Neural cell (in vitro differentiated cells): ENCODE data around the gene FBXO45. TPM values are rescaled to one million over a fixed set of nuclear protein-coding genes. Genes with fewer than 3 reads are reported as not detected.
"Not testable (repeated sequence)": the region's sequence is repeated elsewhere in the genome, so short reads cannot be mapped to it uniquely, and the experiment has no call there.

Source experiments
- H2AFZ ChIP-seq: fragments of 200-600, 300-800 bp; sonication (generic), shearing (Covaris generic); 2 replicates; pipeline ENCODE4 v1.6.0; 2014; ENCODE audit warnings: low read depth, mild to moderate bottlenecking, antibody characterized with exemption, low read length, moderate library complexity
- H3F3A ChIP-seq: fragments of 200-600 bp; shearing (Covaris generic); 2 replicates; pipeline ENCODE4 v1.6.1; 2016; ENCODE audit warnings: mild to moderate bottlenecking, moderate library complexity, mixed read lengths, antibody characterized with exemption, low read length; ENCODE audit not compliant: insufficient read depth, poor library complexity, severe bottlenecking
- H3K27ac ChIP-seq: fragments of 200-600, 300-800 bp; sonication (generic), shearing (Covaris generic); 2 replicates; pipeline ENCODE4 v1.5.1; 2014; ENCODE audit warnings: mild to moderate bottlenecking, low read length, moderate library complexity
- H3K27me3 ChIP-seq: fragments of 300-800, 200-600 bp; sonication (generic), shearing (Covaris generic); 2 replicates; pipeline ENCODE4 v1.6.0; 2014; ENCODE audit warnings: mild to moderate bottlenecking, low read depth, low read length, moderate library complexity; ENCODE audit not compliant: insufficient read depth
- H3K36me3 ChIP-seq: fragments of 300-800, 200-600 bp; sonication (generic), shearing (Covaris generic); 2 replicates; pipeline ENCODE4 v1.5.1; 2014; ENCODE audit warnings: mild to moderate bottlenecking, antibody characterized with exemption, low read length, moderate library complexity; ENCODE audit not compliant: insufficient read depth
- H3K4me2 ChIP-seq: fragments of 300-800, 200-600 bp; sonication (generic), shearing (Covaris generic); 2 replicates; pipeline ENCODE4 v1.6.0; 2014; ENCODE audit warnings: mild to moderate bottlenecking, low read length
- H3K4me3 ChIP-seq: fragments of 300-800, 200-600 bp; sonication (generic), shearing (Covaris generic); 2 replicates; pipeline ENCODE4 v1.5.1; 2014; ENCODE audit warnings: mild to moderate bottlenecking, low read length, moderate library complexity
- H3K79me2 ChIP-seq: fragments of 200-600 bp; shearing (Covaris generic); replicated peaks from 2 replicates; pipeline ENCODE4 v1.6.0; 2014; ENCODE audit warnings: mild to moderate bottlenecking, low read length, moderate library complexity; ENCODE audit not compliant: insufficient read depth
- H3K9ac ChIP-seq: fragments of 300-800, 200-600 bp; sonication (generic), shearing (Covaris generic); 2 replicates; pipeline ENCODE4 v1.6.1; 2016; ENCODE audit warnings: mild to moderate bottlenecking, low read length, mixed read lengths
- H3K9me2 ChIP-seq: fragments of 200-600 bp; shearing (Covaris generic); 2 replicates; pipeline ENCODE4 v1.6.1; 2016; ENCODE audit warnings: mild to moderate bottlenecking, low read length, mixed read lengths; ENCODE audit not compliant: insufficient read depth
- H3K9me3 ChIP-seq: fragments of 200-600, 300-800 bp; sonication (generic), shearing (Covaris generic); 2 replicates; pipeline ENCODE4 v1.6.1; 2016; ENCODE audit warnings: mild to moderate bottlenecking, mixed run types, low read length, moderate library complexity, mixed read lengths
- H4K20me1 ChIP-seq: fragments of 200-600 bp; shearing (Covaris generic); 2 replicates; pipeline ENCODE4 v1.6.1; 2016; ENCODE audit warnings: mild to moderate bottlenecking, mixed run types; ENCODE audit not compliant: insufficient read depth
- EP300 ChIP-seq: fragments of 450-650 bp; conservative IDR thresholded peaks from 2 replicates; pipeline ENCODE4 v1.6.1; 2014; ENCODE audit warnings: antibody characterized with exemption, mild to moderate bottlenecking, moderate library complexity; ENCODE audit not compliant: poor library complexity, severe bottlenecking
- EZH2 ChIP-seq: fragments of 200-600, 300-800 bp; shearing (Covaris generic), sonication (generic); IDR thresholded peaks from 2 replicates; pipeline ENCODE4 v1.6.1; 2014; ENCODE audit warnings: antibody characterized with exemption, low read length, borderline replicate concordance, mild to moderate bottlenecking; ENCODE audit not compliant: insufficient read depth, poor library complexity, severe bottlenecking
- MXI1 ChIP-seq: fragments of 450-650 bp; conservative IDR thresholded peaks from 2 replicates; pipeline ENCODE4 v1.6.1; 2014; ENCODE audit warnings: antibody characterized with exemption, mild to moderate bottlenecking; ENCODE audit not compliant: poor library complexity, severe bottlenecking
- POLR2AphosphoS5 ChIP-seq: IDR thresholded peaks from 2 replicates; pipeline ENCODE4 v1.6.1; 2012
- RAD21 ChIP-seq: fragments of 450-650 bp; conservative IDR thresholded peaks from 2 replicates; pipeline ENCODE4 v1.6.1; 2014; ENCODE audit warnings: antibody characterized with exemption, mild to moderate bottlenecking, moderate library complexity
- TAF1 ChIP-seq: IDR thresholded peaks from 2 replicates; pipeline ENCODE4 v1.6.1; 2012; ENCODE audit warnings: low read depth
- polyA plus RNA-seq: library from polyadenylated mRNA; depleted of rRNA; stranded (reverse); fragments of >200 nt; gene quantifications from 2 replicates; pipeline ENCODE4 v1.2.3, GENCODE V29; 2014
- TF ChIP-seq, protein P1 (sequence below): IDR thresholded peaks from 2 replicates; pipeline ENCODE4 v1.6.1; 2012; ENCODE audit warnings: borderline replicate concordance
- TF ChIP-seq, protein P2 (sequence below): fragments of 450-650 bp; IDR thresholded peaks from 2 replicates; pipeline ENCODE4 v1.5.1; 2014; ENCODE audit warnings: antibody characterized with exemption, mild to moderate bottlenecking, moderate library complexity; ENCODE audit not compliant: poor library complexity, severe bottlenecking

FBXO45 gene
- polyA plus RNA-seq, 1 donor from 2014 or later, result 35.3 TPM

DNA sequence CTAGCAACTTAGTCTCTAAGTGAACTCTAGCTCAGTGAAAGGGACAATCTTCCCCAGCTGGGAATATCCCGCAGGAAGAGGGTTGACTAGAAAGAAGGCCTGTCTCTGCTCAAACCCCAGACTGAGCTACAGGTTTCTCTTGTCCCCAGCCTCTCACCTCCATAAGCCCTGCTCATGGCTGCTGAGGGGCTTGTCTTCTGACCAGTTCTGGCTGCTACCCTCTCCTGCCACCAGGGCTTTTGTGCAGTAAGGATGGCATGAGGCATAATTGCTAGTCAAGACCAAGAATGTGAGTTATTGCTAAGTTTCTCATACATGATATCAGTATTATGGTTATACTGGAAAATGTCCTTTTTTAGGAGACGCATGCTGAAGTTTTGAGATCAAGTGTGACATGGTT, 21.4 kb upstream of the FBXO45 start:
- Histone ChIP-seq H4K20me1 (no peaks in the 10 kb centered on the region), H3K27me3 (no peaks in the 10 kb centered on the region), H3K9ac (no peak overlapping the region), H3K9me3 (peaks cover 3% of the 10 kb centered on the region), H2AFZ (no peak overlapping the region), H3F3A (no peaks in the 10 kb centered on the region), H3K9me2 (no peaks in the 10 kb centered on the region), H3K27ac (no peak overlapping the region), H3K36me3 (no peaks in the 10 kb centered on the region), H3K4me2 (no peak overlapping the region), H3K4me3 (no peak overlapping the region), H3K79me2 (no peaks in the 10 kb centered on the region)
- TF ChIP-seq EP300, result no peak
- TF ChIP-seq, protein P1, sequence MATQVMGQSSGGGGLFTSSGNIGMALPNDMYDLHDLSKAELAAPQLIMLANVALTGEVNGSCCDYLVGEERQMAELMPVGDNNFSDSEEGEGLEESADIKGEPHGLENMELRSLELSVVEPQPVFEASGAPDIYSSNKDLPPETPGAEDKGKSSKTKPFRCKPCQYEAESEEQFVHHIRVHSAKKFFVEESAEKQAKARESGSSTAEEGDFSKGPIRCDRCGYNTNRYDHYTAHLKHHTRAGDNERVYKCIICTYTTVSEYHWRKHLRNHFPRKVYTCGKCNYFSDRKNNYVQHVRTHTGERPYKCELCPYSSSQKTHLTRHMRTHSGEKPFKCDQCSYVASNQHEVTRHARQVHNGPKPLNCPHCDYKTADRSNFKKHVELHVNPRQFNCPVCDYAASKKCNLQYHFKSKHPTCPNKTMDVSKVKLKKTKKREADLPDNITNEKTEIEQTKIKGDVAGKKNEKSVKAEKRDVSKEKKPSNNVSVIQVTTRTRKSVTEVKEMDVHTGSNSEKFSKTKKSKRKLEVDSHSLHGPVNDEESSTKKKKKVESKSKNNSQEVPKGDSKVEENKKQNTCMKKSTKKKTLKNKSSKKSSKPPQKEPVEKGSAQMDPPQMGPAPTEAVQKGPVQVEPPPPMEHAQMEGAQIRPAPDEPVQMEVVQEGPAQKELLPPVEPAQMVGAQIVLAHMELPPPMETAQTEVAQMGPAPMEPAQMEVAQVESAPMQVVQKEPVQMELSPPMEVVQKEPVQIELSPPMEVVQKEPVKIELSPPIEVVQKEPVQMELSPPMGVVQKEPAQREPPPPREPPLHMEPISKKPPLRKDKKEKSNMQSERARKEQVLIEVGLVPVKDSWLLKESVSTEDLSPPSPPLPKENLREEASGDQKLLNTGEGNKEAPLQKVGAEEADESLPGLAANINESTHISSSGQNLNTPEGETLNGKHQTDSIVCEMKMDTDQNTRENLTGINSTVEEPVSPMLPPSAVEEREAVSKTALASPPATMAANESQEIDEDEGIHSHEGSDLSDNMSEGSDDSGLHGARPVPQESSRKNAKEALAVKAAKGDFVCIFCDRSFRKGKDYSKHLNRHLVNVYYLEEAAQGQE, result no peak
- TF ChIP-seq EZH2, result no peak
- TF ChIP-seq, protein P2, sequence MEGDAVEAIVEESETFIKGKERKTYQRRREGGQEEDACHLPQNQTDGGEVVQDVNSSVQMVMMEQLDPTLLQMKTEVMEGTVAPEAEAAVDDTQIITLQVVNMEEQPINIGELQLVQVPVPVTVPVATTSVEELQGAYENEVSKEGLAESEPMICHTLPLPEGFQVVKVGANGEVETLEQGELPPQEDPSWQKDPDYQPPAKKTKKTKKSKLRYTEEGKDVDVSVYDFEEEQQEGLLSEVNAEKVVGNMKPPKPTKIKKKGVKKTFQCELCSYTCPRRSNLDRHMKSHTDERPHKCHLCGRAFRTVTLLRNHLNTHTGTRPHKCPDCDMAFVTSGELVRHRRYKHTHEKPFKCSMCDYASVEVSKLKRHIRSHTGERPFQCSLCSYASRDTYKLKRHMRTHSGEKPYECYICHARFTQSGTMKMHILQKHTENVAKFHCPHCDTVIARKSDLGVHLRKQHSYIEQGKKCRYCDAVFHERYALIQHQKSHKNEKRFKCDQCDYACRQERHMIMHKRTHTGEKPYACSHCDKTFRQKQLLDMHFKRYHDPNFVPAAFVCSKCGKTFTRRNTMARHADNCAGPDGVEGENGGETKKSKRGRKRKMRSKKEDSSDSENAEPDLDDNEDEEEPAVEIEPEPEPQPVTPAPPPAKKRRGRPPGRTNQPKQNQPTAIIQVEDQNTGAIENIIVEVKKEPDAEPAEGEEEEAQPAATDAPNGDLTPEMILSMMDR, result no peak
- TF ChIP-seq RAD21, result no peak
- TF ChIP-seq POLR2AphosphoS5, result no peak
- no peak for TF ChIP-seq TAF1
- no peak for TF ChIP-seq MXI1

DNA sequence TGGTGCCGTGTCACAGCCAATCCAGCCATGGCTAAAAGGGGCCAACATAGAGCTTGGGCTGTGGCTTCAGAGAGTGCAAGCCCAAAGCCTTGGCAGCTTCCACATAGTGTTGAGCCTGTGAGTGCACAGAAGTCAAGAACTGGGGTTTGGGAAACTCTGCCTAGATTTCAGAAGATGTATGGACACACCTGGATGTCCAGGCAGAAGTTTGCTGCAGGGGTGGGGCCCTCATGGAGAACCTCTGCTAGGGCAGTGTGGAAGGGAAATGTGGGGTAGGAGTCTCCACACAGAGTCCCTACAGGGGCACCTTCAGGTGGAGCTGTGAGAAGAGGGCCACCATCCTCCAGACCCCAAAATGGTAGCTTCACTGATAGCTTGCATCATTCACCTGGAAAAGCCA, 19.1 kb upstream of the FBXO45 start:
- not testable (repeated sequence) for H3K27me3 ChIP-seq, H3K79me2 ChIP-seq, H3K9ac ChIP-seq, H3K36me3 ChIP-seq, H3K4me2 ChIP-seq, H3K27ac ChIP-seq, H3F3A ChIP-seq, H3K4me3 ChIP-seq, H4K20me1 ChIP-seq, H2AFZ ChIP-seq, H3K9me2 ChIP-seq, H3K9me3 ChIP-seq

DNA sequence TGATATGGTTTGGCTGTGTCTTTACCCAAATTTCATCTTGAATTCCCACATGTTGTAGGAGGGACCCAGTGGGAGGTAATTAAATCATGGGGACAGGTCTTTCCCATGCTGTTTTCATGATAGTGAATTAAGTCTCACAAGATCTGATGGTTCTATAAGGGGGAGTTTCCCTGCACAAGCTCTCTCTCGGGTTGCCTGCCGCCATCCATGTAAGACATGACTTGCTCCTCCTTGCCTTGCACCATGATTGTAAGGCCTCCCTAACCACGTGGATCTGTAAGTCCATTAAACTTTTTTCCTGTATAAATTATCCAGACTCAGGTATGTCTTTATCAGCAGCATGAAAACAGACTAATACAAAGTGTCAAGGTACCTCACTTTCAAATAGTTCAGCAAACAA, 18.3 kb upstream of the FBXO45 start:
- H4K20me1 ChIP-seq, H3K9me3 ChIP-seq: not testable (repeated sequence)

More for the DNA sequence above, 18.3 kb upstream of the FBXO45 start:
- not testable (repeated sequence) for H3F3A ChIP-seq, H3K4me2 ChIP-seq, H2AFZ ChIP-seq, H3K36me3 ChIP-seq, H3K4me3 ChIP-seq, H3K79me2 ChIP-seq, H3K9ac ChIP-seq, H3K9me2 ChIP-seq, H3K27ac ChIP-seq, H3K27me3 ChIP-seq
